Measurements from ENCODE around the gene TASL.
"Not testable (repeated sequence)": the region's sequence is repeated elsewhere in the genome, so short reads cannot be mapped to it uniquely, and the experiment has no call there.

The TASL gene, protein sequence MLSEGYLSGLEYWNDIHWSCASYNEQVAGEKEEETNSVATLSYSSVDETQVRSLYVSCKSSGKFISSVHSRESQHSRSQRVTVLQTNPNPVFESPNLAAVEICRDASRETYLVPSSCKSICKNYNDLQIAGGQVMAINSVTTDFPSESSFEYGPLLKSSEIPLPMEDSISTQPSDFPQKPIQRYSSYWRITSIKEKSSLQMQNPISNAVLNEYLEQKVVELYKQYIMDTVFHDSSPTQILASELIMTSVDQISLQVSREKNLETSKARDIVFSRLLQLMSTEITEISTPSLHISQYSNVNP

DNA sequence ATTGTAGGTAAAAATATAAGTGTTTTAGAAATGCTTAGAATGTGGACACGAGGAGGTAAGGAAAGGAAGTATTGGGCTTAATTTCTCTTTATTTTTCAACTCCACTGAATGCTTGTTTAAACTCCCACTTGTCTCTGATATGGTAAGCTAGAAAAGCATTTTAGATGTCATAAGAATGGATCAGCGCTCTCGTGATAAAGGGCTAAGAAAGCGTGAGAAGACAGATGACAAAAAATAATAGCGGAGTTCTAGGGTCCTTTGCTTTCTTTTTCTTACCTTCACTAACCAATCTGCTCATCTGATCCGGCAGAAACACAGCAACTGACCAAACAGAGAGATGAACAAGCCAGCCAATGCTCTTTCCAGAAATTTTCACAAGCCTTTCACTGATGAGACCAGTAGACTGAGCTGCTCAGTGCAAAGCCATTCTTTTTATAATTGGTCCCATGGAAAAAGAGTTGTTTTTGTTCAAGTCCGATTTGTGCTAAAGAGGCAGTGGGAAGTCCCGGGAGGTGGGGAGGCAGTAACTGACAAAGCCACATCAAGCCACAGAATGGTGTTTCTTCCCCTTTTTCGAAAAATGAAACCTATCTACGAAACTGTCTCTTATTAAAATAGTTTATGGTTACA lies at the start of gene TASL:
TSS of gene TASL (minus strand) at position 405 of the 630 bp plus-strand sequence. CDS start 17,411 bp downstream, outside the sequence.
- DNase-seq (peak; percentile 40 to 58), ATAC-seq (peak; percentile 96)
- Mint-ChIP-seq H3K27me3 (no peaks in the 10 kb centered on the region), H3K9me3 (peaks cover 0 to 6% of the 10 kb centered on the region in 2 donors), H3K4me3 (peak within 1 kb of the TSS; percentile 78 to 89), H3K27ac (peak within 1 kb of the TSS; percentile 93 to 96), H3K4me1 (peaks cover 10% of the 10 kb centered on the region)

DNA sequence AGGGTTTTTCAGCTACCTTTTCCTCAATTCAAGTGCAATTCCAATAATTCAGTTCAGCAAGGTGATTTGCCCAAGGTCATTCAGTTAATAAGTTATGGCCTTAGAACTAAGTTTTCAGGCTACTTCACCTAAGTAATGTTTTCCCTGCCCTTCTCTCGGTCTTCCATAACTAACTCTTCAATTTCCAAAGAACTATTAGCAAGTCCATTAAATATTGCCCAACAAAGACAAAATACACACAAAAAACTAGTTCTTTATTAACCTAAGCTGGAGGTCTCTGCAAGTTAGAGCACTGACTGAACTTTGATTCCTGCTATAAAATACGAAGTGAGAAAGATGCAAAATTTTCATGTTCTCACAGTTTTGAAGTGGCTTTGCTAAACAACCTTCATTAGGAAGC lies 48.8 kb upstream of the TASL start:
- Mint-ChIP-seq H3K4me1 (no peaks in the 10 kb centered on the region), H3K27ac (no peak overlapping the region), H3K4me3 (no peak overlapping the region), H3K9me3 (peaks cover 6 to 7% of the 10 kb centered on the region in 2 donors), H3K27me3 (no peaks in the 10 kb centered on the region)
- DNase-seq (no peak), ATAC-seq (no peak)

DNA sequence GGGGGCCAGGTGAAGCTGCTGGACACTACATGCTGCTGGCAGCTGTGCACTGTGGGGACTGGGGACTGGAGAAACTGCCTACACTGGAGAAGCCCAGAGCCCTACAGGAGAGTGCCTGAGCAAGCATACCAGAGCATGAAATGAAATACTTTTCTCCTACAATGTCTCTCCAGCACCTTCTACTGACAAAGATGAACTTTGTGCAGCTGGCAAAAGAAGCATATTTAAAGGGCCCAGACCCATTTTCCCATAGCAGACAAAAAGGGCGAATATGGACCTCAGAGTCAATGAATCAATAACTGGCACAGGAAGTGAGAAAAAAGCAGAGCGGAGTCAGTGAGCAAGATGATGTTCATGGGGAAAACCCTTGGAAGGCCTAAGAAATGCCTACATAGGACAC lies 44.8 kb upstream of the TASL start:
- ATAC-seq = no peak
- peaks cover 7 to 13% of the 10 kb centered on the region in 2 donors for H3K9me3 Mint-ChIP-seq
- DNase-seq = no peak
- no peaks in the 10 kb centered on the region for H3K4me1 Mint-ChIP-seq
- H3K27ac Mint-ChIP-seq = no peak overlapping the region
- no peaks in the 10 kb centered on the region for H3K27me3 Mint-ChIP-seq
- H3K4me3 Mint-ChIP-seq = no peak overlapping the region

DNA sequence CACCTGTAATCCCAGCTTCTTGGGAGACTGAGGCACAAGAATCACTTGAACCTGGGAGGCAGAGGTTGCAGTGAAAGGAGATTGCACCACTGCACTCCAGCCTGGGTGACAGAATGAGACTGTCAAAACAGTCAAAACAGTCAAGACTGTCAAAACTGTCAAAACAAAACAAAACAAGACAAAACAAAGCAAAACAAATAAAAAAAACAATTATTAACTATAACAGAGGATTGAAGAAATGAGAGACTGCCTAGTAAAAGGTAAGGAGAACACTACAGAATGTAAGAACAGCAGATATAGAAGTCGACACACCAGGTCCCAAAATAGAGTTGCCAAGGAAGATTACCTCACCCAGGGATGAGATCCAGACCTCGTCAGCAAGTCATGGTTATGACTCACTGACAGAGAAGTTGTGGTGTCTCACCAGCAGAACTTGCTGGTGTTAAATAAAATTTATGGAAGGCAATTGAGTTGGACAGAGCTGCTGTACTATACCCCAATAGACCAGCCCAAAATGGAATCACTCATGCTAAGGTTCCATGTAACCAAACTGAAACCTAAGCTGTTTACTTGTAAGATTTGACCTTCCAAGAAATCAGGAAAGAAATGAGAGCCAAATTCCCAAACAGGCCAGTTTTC lies 43.5 kb upstream of the TASL start:
- H3K27me3 Mint-ChIP-seq = no peaks in the 10 kb centered on the region
- no peak for ATAC-seq
- H3K4me1 Mint-ChIP-seq = no peaks in the 10 kb centered on the region
- H3K9me3 Mint-ChIP-seq = peaks cover 7 to 13% of the 10 kb centered on the region in 2 donors
- H3K4me3 Mint-ChIP-seq = no peak overlapping the region
- no peak for DNase-seq
- no peak overlapping the region for H3K27ac Mint-ChIP-seq

DNA sequence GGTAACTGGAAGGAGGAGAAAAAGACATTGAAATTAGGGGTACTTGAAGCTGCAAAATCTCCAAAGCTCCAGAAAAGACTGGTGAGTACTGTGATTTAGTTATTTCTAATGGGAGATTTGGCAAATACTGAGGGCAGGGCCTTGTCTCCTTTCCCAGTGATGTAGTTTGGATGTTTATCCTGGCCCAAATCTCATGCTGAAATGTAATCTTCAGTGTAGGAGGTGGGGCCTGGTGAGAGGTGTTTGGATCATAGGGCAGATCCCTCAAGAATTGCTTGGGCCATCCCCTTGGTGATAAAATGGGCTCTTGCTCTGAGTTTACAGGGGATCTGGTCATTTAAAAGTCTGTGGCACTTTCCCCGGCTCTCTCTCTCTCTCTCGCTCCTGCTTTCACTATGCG lies 42.6 kb upstream of the TASL start:
- no peak for DNase-seq
- H3K4me1 Mint-ChIP-seq = no peaks in the 10 kb centered on the region
- H3K27me3 Mint-ChIP-seq = no peaks in the 10 kb centered on the region
- no peak for ATAC-seq
- no peak overlapping the region for H3K27ac Mint-ChIP-seq
- H3K9me3 Mint-ChIP-seq = peaks cover 7 to 13% of the 10 kb centered on the region in 2 donors
- no peak overlapping the region for H3K4me3 Mint-ChIP-seq

DNA sequence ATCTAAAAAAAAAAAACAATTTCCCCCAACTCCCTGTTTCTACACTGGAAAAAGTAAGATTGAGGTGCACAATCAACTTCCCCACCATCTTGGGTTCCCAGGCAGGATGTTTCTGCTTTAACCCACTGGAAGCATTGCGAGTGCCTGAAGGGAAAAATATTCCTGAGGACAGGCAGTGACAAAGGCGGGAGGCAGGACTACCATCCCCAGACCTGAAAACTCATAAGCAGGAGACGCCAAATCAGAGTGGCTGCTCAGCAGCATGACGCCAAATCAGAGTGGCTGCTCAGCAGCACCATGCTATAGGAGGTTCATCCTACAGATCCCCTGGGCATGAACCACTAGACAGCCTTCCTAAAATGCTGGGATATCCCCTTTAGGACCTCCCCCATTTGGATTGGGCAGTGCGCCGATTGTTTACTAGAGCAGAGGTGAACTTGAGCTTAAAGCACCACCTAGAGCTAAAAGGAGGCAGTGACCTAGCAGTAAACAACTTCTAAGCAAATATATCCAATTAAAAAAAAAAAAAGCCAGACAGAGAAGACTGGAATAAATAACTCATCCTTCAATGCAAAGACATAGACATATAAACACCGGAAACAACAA lies 40.7 kb upstream of the TASL start:
- no peaks in the 10 kb centered on the region for H3K4me1 Mint-ChIP-seq
- H3K4me3 Mint-ChIP-seq = no peak overlapping the region
- H3K27me3 Mint-ChIP-seq = no peaks in the 10 kb centered on the region
- ATAC-seq = no peak
- DNase-seq = no peak
- H3K9me3 Mint-ChIP-seq = peaks cover 3 to 10% of the 10 kb centered on the region in 2 donors
- H3K27ac Mint-ChIP-seq = no peak overlapping the region

DNA sequence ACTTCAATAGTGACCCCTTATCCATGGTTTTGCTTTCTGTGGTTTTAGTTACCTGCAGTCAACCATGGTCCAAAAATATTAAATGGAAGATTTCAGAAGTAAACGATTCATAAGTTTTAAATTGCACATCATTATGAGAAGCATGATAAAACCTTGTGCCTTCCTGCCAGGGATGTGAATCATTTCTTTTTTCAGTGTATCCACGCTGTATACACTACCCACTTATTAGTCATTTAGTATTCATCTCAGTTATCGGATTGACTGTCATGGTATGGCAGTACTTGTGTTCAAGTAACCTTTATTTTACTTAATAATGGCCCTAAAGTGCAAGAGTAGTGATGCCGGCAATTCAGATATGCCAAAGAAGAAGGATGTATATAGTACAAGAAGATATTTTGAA lies 37.7 kb upstream of the TASL start:
- no peak overlapping the region for H3K4me3 Mint-ChIP-seq
- DNase-seq (no peak), ATAC-seq (peak; percentile 49)
- no peaks in the 10 kb centered on the region for H3K4me1 Mint-ChIP-seq
- no peak overlapping the region for H3K27ac Mint-ChIP-seq
- no peaks in the 10 kb centered on the region for H3K27me3 Mint-ChIP-seq
- peaks cover 0 to 2% of the 10 kb centered on the region in 2 donors for H3K9me3 Mint-ChIP-seq

DNA sequence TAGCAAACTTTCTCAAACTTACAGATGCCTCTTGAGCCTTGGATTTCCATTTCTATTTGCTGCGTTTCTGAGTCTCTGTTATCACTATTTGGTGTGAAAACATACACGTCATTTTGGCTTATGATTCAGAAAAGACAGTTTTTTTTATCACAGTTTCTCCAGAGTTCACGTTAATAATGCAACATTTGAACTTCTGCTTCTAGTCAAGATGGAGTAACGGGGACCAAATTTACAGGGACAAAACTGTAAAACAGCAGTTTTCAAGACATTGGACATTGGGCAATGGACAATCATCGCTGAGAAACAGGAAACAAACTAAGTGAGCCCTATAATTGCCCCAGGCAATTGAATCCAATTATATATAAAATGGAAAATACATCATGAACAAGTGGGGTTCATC lies 36.2 kb upstream of the TASL start:
- H3K27me3 Mint-ChIP-seq = no peaks in the 10 kb centered on the region
- H3K4me3 Mint-ChIP-seq = no peak overlapping the region
- DNase-seq (no peak), ATAC-seq (no peak)
- H3K27ac Mint-ChIP-seq = no peak overlapping the region
- H3K4me1 Mint-ChIP-seq = no peaks in the 10 kb centered on the region
- no peaks in the 10 kb centered on the region for H3K9me3 Mint-ChIP-seq

DNA sequence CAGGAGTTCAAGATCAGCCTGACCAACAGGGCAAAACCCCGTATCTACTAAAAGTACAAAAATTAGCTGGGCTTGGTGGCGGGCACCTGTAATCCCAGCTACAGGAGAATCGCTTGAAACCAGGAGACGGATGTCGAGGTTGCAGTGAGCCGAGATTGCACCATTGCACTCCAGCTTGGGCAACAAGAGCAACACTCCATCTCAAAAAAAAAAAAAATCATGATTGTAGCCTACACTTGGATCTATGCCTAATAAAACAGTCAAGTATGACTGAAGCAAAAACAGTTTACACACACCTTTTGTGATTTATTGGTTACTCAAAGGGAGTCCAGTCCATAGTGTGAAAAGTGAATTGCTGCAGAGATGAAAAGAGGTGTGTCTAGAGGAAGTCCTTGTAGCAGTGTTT lies 34.7 kb upstream of the TASL start:
- no peak overlapping the region for H3K27ac Mint-ChIP-seq
- no peak overlapping the region for H3K4me3 Mint-ChIP-seq
- no peak for DNase-seq
- H3K4me1 Mint-ChIP-seq = no peaks in the 10 kb centered on the region
- ATAC-seq = no peak
- no peaks in the 10 kb centered on the region for H3K9me3 Mint-ChIP-seq
- no peaks in the 10 kb centered on the region for H3K27me3 Mint-ChIP-seq

DNA sequence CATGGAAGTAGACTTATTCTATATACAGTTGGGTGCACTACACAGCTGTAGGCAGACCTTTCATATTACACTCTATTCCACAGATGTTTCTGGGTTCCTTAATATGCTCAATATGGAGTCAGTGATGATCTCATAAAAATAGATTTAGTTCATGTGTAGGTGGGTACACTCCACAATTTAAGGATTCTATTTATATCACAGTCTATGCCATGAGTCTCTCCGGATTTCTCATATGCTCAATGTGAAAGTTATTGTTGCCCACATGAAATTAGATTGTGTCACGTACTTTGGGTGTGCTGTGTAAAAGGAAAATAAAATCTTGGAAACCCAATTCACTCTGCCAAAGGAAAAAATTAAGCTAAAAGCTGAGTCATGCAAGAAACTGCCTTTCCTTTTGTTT lies 32.5 kb upstream of the TASL start:
- no peak overlapping the region for H3K27ac Mint-ChIP-seq
- no peaks in the 10 kb centered on the region for H3K9me3 Mint-ChIP-seq
- no peak for ATAC-seq
- no peaks in the 10 kb centered on the region for H3K27me3 Mint-ChIP-seq
- H3K4me3 Mint-ChIP-seq = no peak overlapping the region
- DNase-seq = no peak
- H3K4me1 Mint-ChIP-seq = no peaks in the 10 kb centered on the region

DNA sequence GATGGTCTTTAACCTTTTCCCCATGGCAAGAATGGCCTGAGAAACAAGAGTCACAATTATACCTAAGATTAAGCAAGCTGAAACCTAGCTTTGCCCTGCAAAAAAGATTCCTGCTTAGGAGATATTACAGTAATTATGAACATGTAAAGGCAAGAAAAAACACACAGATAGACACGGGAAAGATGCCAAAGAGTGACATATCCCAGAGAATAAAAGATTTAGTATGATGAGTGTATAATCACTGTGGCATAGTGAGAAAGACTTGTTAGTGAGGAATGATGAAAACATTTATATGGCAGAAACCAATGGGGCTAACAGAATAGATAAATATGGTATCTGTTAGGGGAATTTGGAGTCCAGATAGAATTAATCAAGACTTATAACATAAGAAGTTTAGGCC lies 29.6 kb upstream of the TASL start:
- no peaks in the 10 kb centered on the region for H3K27me3 Mint-ChIP-seq
- no peak overlapping the region for H3K27ac Mint-ChIP-seq
- no peak for ATAC-seq

DNA sequence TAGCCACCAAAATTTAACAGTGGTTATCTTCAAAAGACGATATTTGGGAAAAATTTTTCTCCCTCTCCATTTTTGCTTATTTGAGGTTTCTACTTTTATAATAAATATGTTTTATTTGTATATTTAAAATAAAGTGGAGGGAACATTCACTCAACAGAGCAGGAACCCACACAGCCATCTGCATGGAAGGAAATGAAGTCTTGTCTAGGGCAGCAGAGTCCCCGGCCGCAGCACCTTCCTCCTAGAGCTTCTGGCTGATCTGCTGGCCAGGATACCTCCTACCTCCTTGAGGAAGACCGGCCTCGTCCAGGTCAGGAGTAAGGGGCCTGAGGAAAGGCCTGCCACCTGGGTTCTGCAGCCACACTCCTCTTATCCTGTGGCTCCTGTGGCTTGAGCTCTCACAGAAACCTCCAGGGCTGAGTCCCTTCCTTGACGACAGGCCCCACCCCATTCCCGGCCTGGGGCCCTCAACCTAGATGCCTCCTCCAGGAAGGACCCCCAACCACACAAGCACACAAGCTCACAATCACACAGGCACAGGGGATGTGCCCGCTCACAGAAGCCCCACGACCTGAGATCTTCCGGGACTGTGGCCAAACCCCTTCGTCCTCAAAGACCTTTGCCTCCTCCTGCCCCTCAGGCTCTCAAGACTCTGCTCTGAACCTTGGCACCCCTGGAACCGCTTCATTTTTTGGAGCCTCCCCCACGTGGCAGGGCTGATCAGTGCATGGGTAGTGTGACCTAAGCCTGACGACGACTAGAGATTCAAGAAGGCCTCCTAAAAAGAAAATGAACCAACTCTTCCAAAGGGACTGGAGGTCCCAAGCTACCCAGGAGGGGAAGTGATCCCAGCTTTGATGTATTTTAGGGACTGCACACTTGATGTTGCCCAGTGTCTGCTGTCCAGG lies 23.0 kb upstream of the TASL start:
- not testable (repeated sequence) for H3K27ac Mint-ChIP-seq, H3K27me3 Mint-ChIP-seq, H3K9me3 Mint-ChIP-seq, H3K4me3 Mint-ChIP-seq, DNase-seq
- H3K4me1 Mint-ChIP-seq = peaks cover 17% of the 10 kb centered on the region
- ATAC-seq = peak; percentile 72

More for the DNA sequence above, 29.6 kb upstream of the TASL start:
- DNase-seq = no peak
- no peaks in the 10 kb centered on the region for H3K4me1 Mint-ChIP-seq
- no peak overlapping the region for H3K4me3 Mint-ChIP-seq
- H3K9me3 Mint-ChIP-seq = no peaks in the 10 kb centered on the region

DNA sequence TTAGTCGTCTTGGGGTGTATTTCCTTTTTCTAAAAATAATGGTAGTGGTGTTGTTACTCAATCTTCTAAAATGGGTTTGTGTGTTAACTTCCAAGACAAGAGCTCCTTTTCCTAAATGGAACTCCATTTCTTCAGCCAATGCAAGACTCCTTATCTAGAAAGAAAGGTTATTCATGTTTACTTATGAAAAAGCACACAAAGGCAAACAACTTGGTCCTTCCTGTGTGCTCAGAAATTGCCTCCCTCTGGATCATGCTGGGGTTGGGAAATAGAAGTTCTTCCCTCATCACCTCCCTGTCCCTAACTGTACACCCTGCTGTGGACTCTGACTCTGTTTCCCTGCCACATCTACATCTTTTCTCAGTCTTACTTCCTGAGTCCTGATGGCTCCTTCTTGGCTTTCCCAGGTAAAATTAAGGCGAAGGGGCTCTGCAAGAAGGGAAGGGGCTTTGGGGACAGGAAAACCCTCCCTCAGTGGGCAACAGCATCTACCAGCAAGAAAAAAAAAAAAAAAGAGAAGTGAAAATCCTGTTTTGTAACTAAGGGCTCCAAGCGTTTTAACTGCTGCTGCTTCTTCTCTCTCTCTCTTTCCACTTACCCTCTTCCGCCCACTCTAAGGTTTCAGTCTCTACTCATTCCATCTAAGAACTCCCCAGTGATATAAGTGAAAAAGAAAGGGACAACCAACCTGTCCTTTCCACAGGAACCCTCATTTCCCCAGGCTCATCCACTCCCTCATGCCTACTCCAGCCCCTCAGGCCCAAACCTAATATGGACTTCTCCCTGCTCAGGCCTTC lies 19.8 kb upstream of the TASL start:
- Mint-ChIP-seq H3K27me3 (no peaks in the 10 kb centered on the region), H3K4me1 (peaks cover 17% of the 10 kb centered on the region), H3K27ac (peak overlapping the region in 1 of 2 donors; percentile 2), H3K9me3 (no peaks in the 10 kb centered on the region), H3K4me3 (no peak overlapping the region)
- ATAC-seq (no peak), DNase-seq (no peak)

DNA sequence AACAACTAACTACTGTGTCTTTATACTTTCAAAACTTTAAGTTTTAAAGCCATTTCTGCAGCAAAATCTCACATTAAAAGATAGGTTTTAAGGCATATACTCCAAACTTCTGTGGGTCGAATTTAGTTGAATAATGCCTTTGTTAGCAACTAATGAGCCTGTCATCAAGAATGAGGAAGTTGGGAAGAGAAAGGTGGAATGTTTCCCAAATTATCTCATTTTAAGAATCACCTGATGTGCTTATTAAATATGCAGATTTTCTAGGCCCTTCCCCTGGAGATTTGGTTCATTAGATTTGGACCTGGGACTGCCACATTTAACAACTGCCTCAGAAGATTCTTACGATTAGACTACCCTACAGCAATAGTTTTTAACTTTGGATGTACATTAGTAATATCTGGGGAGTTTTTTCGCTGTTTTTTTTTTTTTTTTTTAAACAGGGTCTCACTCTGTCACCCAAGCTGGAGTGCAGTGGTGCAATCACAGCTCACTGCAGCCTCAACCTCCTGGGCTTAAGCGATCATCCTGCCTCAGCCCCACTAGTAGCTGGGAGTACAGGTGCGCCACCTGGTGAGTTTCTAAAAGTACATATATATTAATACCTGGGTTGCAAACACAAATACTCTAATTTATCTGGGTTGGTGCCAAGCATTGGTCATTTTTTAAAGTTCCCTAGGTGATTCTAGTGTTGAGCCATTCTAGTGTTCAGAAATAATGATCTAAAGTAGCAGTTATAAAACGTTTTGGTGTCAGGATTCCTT lies 16.1 kb upstream of the TASL start:
- ATAC-seq = peak; percentile 46
- Mint-ChIP-seq H3K4me3 (no peak overlapping the region), H3K9me3 (no peaks in the 10 kb centered on the region), H3K27me3 (no peaks in the 10 kb centered on the region), H3K4me1 (peaks cover 24% of the 10 kb centered on the region), H3K27ac (no peak overlapping the region)
- DNase-seq = peak in 1 of 2 donors; percentile 18
